Motor neuron (in vitro differentiated cells): ENCODE results near the gene GIGYF2. TPM values are rescaled to one million over a fixed set of nuclear protein-coding genes. Genes with fewer than 3 reads are reported as not detected.

Experiments
- ATAC-seq, 8 experiments: fragments of 200-7000 bp; cut with Tn5 transposase; replicated peaks in 6 of 8; 2 replicates each; pipeline ENCODE4 v1.8.0; 2021; ENCODE audit warnings: mild to moderate bottlenecking in 8 of 8, moderate library complexity in 8 of 8
- H3K27ac ChIP-seq, 2 donors: fragments of 250-450 bp; sonication (Bioruptor Pico); 2 replicates each; pipeline ENCODE4 v1.9.0; 2021; ENCODE audit warnings: antibody characterized with exemption in 2 of 2, mild to moderate bottlenecking in 2 of 2, moderate library complexity in 1 of 2
- H3K4me1 ChIP-seq, 2 donors: fragments of 250-450 bp; sonication (Bioruptor Pico); replicated peaks in 1 of 2; 2 replicates each; pipeline ENCODE4 v1.6.1; 2021; ENCODE audit warnings: antibody characterized with exemption in 2 of 2, mild to moderate bottlenecking in 2 of 2, moderate library complexity in 1 of 2
- H3K4me3 ChIP-seq, 5 donors: fragments of 250-450 bp; sonication (Bioruptor Pico); 2 replicates each; pipeline ENCODE4 v1.9.0; 2021; ENCODE audit warnings: antibody characterized with exemption in 5 of 5, mild to moderate bottlenecking in 5 of 5, moderate library complexity in 4 of 5
- WGBS, 10 experiments: fragments of 450-650 bp; shearing (Covaris generic); methylation state at CpG; one replicate each; pipeline ENCODE4 v1.0.0; 2022; 5-methylcytosine and 5-hydroxymethylcytosine counted together
- in situ Hi-C, 9 experiments: fragments of 400-800 bp; cut with MboI; loops; one replicate each; pipeline ENCODE4 v1.15.0; 2021; ENCODE audit warnings: low sequenced_read_pairs in 9 of 9, low pct_unique_long_range_greater_than_20kb in 2 of 9; ENCODE audit not compliant: unreplicated experiment in 9 of 9
- total RNA-seq, 8 experiments: library from RNA; unstranded; fragments of 300-600 nt; gene quantifications; 2 replicates each; pipeline versions ENCODE4 v1.2.3 to v1.2.4, GENCODE V29; 2022

GIGYF2 gene, protein sequence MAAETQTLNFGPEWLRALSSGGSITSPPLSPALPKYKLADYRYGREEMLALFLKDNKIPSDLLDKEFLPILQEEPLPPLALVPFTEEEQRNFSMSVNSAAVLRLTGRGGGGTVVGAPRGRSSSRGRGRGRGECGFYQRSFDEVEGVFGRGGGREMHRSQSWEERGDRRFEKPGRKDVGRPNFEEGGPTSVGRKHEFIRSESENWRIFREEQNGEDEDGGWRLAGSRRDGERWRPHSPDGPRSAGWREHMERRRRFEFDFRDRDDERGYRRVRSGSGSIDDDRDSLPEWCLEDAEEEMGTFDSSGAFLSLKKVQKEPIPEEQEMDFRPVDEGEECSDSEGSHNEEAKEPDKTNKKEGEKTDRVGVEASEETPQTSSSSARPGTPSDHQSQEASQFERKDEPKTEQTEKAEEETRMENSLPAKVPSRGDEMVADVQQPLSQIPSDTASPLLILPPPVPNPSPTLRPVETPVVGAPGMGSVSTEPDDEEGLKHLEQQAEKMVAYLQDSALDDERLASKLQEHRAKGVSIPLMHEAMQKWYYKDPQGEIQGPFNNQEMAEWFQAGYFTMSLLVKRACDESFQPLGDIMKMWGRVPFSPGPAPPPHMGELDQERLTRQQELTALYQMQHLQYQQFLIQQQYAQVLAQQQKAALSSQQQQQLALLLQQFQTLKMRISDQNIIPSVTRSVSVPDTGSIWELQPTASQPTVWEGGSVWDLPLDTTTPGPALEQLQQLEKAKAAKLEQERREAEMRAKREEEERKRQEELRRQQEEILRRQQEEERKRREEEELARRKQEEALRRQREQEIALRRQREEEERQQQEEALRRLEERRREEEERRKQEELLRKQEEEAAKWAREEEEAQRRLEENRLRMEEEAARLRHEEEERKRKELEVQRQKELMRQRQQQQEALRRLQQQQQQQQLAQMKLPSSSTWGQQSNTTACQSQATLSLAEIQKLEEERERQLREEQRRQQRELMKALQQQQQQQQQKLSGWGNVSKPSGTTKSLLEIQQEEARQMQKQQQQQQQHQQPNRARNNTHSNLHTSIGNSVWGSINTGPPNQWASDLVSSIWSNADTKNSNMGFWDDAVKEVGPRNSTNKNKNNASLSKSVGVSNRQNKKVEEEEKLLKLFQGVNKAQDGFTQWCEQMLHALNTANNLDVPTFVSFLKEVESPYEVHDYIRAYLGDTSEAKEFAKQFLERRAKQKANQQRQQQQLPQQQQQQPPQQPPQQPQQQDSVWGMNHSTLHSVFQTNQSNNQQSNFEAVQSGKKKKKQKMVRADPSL (N-terminal part only)
- 10 to 100 TPM; 43.9 to 74.2 (median 53.6) TPM for total RNA-seq

DNA sequence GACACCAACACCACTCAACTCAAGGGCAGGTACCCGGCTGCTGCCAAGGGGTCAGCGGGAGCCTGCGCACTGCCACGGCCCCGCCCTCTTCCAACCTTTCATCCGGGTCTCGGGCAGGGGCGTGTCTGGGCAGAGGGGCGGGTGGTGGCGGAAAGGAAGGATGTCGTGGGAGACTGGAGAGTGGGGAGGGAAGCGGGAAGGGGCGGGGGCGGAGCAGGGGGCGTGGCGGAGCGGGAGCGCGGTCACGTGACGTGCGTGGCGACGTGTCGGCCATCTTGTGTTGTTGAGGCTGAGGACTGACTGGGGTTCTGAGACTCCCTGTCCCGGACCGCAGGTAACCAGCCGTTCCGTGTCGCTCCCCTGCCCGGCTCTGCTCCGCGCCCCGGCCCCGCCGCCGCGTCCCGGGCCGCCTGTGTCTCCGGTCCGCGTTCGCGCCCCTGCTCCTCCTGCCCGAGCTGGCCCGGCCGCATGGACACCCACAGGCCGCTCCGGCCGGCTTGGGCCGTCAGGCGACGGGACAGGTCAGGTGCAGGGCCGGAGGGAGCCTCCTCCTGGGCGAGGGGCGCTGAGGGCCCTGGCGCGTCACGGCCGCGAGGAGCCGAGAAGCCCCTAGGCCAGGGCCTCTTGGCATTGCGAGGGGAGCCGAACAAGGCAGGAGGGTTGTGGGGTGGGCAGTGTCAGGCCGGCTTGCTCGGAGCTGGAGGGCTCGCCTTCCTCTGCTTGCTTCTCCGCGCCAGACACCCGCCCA is at the start of gene GIGYF2:
Gene GIGYF2, plus strand, starts transcription at position 273 of the 748 bp plus-strand sequence. CDS start 37,867 bp downstream, outside the sequence.
- peak; percentile 87 to 94 (median 89) for ATAC-seq
- WGBS, 10 experiments: 0% methylated on average over 1 to 5 of the region's 71 CpGs; no CpG with 5 or more reads in 6 of the 10 experiments
- H3K4me3 ChIP-seq: peak within 1 kb of the TSS; percentile 85 to 98 (median 92)
- in situ Hi-C loops: no loop called here
- H3K4me1 ChIP-seq: peaks cover 20 to 30% of the 10 kb centered on the region in 2 donors
- peak within 1 kb of the TSS; percentile 96 to 97 for H3K27ac ChIP-seq

DNA sequence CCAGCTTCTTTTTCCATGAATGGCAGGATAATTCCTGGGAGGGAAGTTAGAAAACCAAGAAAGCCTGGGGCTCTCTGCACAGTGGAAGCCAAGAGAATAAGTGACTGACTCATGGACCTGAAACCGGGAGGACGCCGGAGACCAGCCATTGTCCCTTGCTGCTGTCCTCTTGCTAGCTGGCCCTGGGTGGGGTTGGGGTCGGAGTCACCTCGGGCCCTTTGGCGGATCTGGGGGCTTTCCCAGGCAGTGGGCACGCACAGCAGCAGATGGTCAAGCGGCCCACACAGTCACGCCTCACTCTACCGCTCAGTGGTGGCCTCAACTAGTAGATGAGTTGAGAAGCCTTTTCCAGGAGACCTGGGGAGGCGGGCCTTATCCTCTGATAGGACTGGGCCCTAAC is 48.1 kb upstream of the GIGYF2 start:
- WGBS, 10 experiments: 27 to 96% (median 90%) methylated on average over 2 to 8 of the region's 11 CpGs; no CpG with 5 or more reads in 5 of the 10 experiments
- in situ Hi-C loops: no loop called here
- Histone ChIP-seq H3K4me3 (no peak overlapping the region), H3K4me1 (peaks cover 8 to 19% of the 10 kb centered on the region in 2 donors), H3K27ac (no peak overlapping the region)
- no peak for ATAC-seq

DNA sequence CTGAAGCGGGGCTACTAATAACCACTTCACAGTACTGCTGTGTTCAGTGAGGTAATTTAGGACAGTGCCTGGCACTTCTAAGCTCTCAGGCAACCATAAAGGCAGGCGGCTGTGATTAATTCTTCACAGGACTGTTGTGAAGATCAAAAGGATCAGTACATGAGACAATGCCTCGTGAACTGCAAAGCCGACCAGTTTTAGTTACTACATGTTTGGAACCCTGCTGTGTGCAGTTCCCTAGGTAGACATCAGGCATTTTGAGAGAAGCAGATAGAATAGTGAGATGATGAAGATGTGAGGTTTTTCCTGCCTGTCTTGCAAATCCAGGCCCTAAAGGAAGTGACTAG is 44.7 kb upstream of the GIGYF2 start:
- ATAC-seq: peak in 5 of 8 experiments; percentile 73 to 94 (median 88)
- Histone ChIP-seq H3K4me3 (no peak overlapping the region), H3K4me1 (peaks cover 8 to 19% of the 10 kb centered on the region in 2 donors), H3K27ac (no peak overlapping the region)
- WGBS, 10 experiments: 0 to 50% (median 27%) methylated on average over 1 to 4 of the region's 4 CpGs; no CpG with 5 or more reads in 3 of the 10 experiments
- in situ Hi-C loops: no loop called here

DNA sequence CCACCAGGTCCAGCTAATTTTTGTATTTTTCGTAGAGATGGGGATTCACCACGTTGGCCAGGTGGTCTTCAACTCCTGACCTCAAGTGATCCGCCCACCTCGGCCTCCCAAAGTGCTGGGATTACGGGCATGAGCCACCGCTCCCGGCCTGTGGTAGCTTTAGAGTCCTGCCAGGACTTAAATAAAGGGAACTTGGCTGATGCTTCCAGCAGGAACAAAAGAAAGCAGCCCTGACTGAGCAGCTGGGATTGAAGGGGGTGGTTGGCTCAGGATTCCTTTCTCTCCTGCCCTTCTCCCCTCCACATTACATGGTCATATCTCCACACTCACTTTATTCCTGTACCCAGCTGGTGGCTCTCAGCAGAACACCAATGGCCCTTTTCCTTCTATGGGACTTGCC is 43.7 kb upstream of the GIGYF2 start:
- Histone ChIP-seq H3K4me1 (peaks cover 8 to 19% of the 10 kb centered on the region in 2 donors), H3K27ac (no peak overlapping the region), H3K4me3 (no peak overlapping the region)
- peak in 3 of 8 experiments; percentile 32 to 39 (median 34) for ATAC-seq
- in situ Hi-C loops: no loop called here
- WGBS, 10 experiments: 58 to 80% (median 72%) methylated on average over 1 to 5 of the region's 7 CpGs; no CpG with 5 or more reads in 7 of the 10 experiments

DNA sequence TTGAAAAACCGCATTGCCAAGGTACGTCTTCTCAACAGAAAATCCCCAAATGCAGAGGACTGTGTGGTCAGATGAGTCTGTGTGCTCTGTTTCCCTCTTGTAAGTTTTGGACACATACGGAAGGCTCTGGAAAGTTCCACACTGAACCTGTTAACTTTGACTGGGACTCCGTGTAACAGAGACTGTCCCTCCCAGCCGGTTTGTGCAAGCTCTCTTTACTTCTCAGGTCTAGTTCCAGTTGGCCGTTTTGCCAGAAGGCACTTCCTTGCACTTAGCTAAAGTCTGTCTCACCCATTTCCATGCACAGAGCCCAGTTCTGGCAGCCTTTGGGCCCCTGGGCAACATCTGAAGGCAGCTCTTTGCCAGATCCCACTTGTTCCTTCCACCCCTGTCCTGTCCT is 41.7 kb upstream of the GIGYF2 start:
- ATAC-seq: no peak
- 20 to 100% (median 90%) methylated on average over 1 to 5 of the region's 6 CpGs; no CpG with 5 or more reads in 3 of the 10 experiments for WGBS, 10 experiments
- Histone ChIP-seq H3K27ac (no peak overlapping the region), H3K4me3 (no peak overlapping the region), H3K4me1 (peaks cover 8 to 19% of the 10 kb centered on the region in 2 donors)
- in situ Hi-C loops: no loop called here

DNA sequence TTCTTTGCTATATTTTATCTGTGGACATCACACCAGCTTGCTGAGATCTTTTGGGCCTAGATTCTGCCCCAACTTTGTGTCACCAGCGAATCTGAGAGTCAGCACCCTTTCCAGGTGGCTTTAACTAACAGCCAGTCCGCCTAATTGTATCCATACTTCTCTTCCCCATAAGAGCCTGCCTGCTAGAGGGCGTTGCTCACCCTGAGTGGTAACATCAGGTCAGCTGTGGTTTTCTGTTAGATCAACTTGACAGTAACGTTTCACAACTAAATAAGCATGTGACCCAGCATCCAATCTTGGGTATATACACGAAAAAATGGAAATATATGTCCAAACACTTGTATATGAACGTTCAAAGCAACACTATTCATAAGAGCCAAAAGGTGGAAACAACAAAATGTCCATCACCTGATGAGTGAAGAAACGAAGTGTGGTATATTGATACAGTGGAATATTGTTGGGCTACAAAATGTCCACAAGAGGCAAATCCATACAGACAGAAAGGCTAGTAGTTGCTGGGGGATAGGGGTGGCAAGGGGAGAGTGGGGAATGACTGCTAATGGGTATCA is 38.8 kb upstream of the GIGYF2 start:
- Histone ChIP-seq H3K27ac (no peak overlapping the region), H3K4me1 (peaks cover 0 to 4% of the 10 kb centered on the region in 2 donors), H3K4me3 (no peak overlapping the region)
- in situ Hi-C loops: no loop called here
- WGBS, 10 experiments: 20 to 100% (median 48%) methylated on average over 1 to 6 of the region's 7 CpGs; no CpG with 5 or more reads in 1 of the 10 experiments
- peak in 3 of 8 experiments; percentile 53 to 61 (median 58) for ATAC-seq

DNA sequence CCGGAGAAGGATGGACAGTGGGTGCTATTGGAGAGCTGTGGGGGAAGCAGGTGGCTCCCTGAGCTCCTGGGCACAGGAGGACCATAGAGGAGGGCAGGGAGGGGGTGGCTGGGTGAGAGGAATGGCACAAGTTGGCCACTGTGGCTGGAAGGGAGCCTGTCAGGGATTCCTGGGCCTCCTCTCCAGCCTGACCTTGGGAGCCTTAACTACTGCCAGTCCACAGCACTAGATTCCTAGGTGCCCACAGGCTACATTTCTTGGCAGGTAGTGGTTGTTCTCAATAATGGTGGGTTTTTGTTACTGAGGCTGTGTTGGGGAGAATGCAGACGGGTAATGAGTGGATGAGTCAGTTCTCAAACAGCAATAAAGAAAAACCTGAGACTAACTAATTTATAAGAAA is 37.8 kb upstream of the GIGYF2 start:
- Histone ChIP-seq H3K27ac (no peak overlapping the region), H3K4me3 (no peak overlapping the region), H3K4me1 (no peaks in the 10 kb centered on the region)
- in situ Hi-C loops: no loop called here
- WGBS, 10 experiments: 20 to 100% (median 67%) methylated on average over 1 to 2 of the region's 2 CpGs; no CpG with 5 or more reads in 5 of the 10 experiments
- ATAC-seq: peak in 1 of 8 experiments; percentile 50

DNA sequence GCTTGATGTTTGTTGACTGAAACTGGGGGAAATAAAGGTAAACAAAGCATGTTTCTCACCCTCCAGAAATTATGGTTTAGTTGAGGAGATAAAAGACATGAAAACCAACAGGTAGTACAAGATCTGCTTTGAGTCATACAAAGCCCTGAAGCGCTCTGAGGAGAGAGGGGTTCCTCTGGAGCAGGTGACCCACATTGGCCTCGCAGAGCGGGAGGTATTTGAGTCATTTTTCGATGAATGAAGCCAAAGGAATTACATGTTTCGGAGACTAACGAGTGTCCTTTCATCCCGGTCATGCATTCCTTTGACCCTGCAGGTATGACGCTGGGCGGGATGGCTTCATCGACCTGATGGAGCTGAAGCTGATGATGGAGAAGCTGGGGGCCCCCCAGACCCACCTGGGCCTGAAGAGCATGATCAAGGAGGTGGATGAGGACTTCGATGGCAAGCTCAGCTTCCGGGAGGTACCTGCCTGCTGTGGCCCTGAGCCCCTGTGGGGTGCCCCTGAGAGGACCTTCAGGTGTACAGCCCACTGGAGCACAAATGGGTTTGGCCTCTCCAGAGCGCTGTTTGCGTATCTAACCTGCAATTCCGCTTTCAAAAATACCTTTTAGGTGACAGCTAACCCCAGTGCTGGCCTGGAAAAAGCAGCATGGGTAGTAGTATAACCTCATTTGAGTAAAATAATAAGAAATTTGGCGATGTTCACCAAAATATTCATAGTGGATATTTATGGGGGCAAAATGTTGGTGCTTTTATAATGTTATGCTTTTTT is 34.5 kb upstream of the GIGYF2 start:
- H3K4me3 ChIP-seq: no peak overlapping the region
- H3K4me1 ChIP-seq: peaks cover 3 to 8% of the 10 kb centered on the region in 2 donors
- WGBS, 10 experiments: 64 to 98% (median 86%) methylated on average over 2 to 11 of the region's 16 CpGs; no CpG with 5 or more reads in 1 of the 10 experiments
- H3K27ac ChIP-seq: no peak overlapping the region
- in situ Hi-C loops: no loop called here
- no peak for ATAC-seq

DNA sequence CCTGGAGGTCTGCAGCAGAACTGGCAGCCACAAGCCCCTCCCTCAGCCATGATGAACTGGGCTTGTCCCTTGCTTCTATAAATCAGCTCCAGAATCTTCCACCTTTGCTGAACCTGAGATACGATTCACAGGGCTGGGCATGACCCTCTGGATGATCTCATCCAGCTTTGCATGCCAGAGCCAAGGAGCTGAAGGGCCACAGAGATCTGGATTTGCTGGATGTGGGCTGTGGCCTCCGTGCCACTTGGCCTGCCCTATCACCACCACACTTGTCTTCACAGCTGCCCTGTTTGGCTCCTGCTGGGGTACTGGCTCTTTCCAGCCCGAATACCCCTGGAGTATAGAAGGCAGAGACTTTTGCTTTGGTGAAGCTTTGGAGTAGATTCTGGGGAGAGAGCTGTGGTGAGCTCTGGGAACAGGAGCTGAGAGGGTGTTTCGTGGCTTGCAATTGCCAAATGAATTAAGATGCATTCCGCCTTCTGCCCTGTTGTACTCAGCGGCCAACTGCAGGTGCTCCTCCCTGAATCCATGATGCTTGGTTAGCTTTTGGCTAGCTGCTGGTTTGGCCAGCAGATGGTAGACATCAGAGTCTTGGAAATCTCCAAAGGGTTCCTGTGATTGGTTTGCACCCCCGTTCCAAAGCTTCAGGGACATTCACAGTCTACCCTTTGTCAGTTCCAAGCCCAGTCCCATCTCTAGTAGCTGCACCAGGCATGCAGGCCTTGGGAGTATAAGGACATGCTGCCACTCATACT is 30.9 kb upstream of the GIGYF2 start:
- Histone ChIP-seq H3K4me1 (peaks cover 9 to 19% of the 10 kb centered on the region in 2 donors), H3K27ac (no peak overlapping the region), H3K4me3 (no peak overlapping the region)
- in situ Hi-C loops: no loop called here
- no peak for ATAC-seq
- 43 to 84% (median 70%) methylated on average over 1 to 6 of the region's 7 CpGs; no CpG with 5 or more reads in 3 of the 10 experiments for WGBS, 10 experiments

DNA sequence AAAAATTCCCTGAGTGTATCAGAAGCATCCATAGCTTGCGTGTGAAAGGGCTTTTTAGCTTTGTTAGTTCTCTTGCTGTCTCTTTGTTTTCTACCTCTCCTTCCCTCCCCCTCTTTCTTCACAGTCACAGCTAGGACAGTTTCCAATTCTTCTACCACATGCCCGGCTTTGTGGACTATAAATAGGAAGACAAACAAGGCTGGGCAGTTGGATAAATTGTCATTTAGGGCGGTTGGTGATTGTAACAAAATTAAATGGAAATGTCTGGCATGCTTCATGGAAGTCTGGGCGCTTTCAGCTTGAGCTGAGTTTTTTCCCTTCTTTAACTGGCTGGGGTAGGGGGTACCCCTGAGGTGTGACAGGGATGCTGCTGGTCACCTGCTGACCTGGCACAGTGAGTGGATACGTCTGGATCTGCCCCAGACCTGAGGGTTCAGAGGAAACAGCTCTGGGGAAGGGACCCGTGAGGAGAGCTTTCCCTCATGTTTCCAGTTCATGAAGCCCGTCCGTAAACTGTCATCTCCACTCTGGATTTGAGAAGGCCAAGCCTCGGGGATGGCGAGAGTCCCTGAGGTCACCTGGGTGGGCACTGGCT is 29.0 kb upstream of the GIGYF2 start:
- in situ Hi-C loops: no loop called here
- Histone ChIP-seq H3K4me1 (peaks cover 9 to 19% of the 10 kb centered on the region in 2 donors), H3K4me3 (no peak overlapping the region), H3K27ac (peak overlapping the region; percentile 68 to 82)
- 44 to 84% (median 54%) methylated on average over 2 to 7 of the region's 10 CpGs; no CpG with 5 or more reads in 1 of the 10 experiments for WGBS, 10 experiments
- peak in 5 of 8 experiments; percentile 84 to 90 (median 85) for ATAC-seq
